ENCODE measurements around the gene FLNB.

DNA sequence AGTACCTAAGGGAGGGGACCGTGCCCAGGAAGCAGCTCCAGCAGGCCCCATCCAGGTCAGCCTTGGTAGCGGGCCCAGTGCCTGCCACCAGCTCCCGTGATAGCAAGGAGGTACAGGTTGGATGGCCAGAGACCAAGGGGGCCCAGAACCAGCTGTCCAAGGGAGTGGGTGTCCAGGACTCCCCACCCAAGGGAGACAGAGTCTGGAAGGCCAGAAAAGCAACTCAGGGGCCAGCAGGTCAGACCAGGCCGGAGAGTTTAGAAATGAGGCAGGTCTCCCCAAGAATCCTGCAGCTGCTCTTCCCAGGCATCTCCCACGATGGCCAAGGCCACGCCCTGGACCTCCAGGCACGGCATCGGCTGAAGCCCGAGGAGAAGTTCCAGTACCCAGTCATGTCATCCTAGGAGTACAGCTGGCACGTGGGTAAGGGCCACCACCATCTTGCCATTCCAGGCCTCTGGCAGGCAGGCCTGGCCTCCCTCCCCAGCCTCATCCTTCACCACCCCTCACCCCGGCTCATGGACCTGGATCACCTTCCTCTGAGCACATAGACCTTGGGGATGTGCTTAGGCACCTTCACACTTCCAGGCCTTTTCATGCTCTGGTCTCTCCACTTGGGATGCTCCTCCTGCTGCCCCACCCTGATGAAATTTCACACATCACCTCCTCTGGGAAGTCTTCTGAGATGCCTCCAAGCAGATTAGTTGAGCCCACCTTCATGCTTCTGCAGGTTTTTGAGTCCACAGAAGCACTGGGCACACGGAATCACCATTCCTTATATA lies 172.1 kb downstream of the FLNB start:
- no peak for TF ChIP-seq EZH2 (IDR thresholded peaks at IDR 0.05; ENCODE audit: borderline replicate concordance)
- no peak for TF ChIP-seq CTCF (IDR thresholded peaks at IDR 0.05; ENCODE audit: poor library complexity)

Measured in hepatocyte (in vitro differentiated cells).